IPS DF 4.7 (cell line): ENCODE results near the gene ZNF667.

Source experiments
- DNase-seq: peaks from one replicate; pipeline ENCODE4 v3.0.0-alpha.2; 2013; ENCODE audit warnings: low spot score; ENCODE audit errors: extremely low read depth

ZNF667 gene

DNA sequence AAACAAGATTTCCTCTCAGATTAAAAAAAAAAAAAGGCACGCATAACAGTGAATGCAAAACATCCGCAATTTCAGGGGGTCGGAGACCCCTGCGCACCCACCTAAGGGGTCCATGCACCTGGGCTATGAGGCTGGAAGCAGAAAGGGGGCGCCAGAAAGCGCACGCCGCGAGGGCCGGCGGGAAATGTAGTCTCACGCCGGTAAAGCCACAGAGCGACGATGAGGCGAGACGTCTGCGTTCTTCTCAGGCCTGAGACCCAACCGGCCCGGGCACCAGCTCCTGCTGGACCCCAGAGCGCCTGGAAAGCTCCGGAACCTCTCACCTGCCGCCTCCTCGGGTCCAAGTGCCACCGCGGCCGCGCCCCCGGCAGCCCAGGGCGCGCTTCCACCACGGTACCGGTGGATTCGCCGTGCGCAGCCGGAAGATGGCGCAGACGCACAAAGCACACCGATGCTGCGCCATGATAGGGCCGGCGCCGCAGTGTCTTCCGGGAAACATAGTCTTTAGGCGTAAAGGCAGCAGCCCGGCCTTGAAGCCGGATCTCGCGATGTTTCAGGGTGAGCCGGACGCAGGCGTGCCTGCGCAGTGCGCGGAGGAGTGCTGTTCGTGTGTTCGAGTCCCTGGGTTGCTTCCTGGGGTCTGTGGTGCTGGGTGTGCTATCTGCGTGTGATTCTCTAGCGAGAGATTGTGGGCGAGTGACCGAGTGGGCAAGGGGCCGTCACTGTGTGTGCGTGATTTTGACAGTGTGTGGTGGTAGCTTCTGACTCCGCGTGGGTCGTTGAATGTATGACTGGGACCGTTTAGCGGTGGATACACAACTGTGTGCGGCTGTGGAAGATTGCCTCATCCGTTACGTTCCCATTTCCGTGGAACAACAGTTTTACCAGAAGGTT is 83.8 kb downstream of the ZNF667 start, which contains the start of gene ZNF582:
Gene ZNF582, minus strand, starts transcription at position 416 of the 894 bp plus-strand sequence. CDS start 1,782 bp downstream, outside the sequence.
- peak; percentile 72 for DNase-seq
